Osteoblast (primary cell): ENCODE data around the gene STRBP. TPM values are rescaled to one million over a fixed set of nuclear protein-coding genes. Genes with fewer than 3 reads are reported as not detected.
"Not testable (repeated sequence)": the region's sequence is repeated elsewhere in the genome, so short reads cannot be mapped to it uniquely, and the experiment has no call there.

ENCODE experiments used
- DNase-seq: peaks from one replicate; pipeline ENCODE4 v3.0.0; 2011; ENCODE audit warnings: low spot score, mixed read lengths; ENCODE audit not compliant: insufficient read length; ENCODE audit errors: missing footprints
- H2AFZ ChIP-seq: 2 replicates; pipeline ENCODE4 v1.6.0; 2011; ENCODE audit warnings: mild to moderate bottlenecking, low read length
- H3K27ac ChIP-seq: 2 replicates; pipeline ENCODE4 v1.5.1; 2011; ENCODE audit warnings: mild to moderate bottlenecking, low read depth, low read length, moderate library complexity
- H3K27me3 ChIP-seq: 2 replicates; pipeline ENCODE4 v1.6.0; 2012; ENCODE audit warnings: mild to moderate bottlenecking, control low read depth, inconsistent platforms, low read length, moderate library complexity; ENCODE audit not compliant: insufficient read depth
- H3K36me3 ChIP-seq: 2 replicates; pipeline ENCODE4 v1.5.1; 2011; ENCODE audit warnings: mild to moderate bottlenecking, low read length, control low read depth, moderate library complexity; ENCODE audit not compliant: insufficient read depth
- H3K4me1 ChIP-seq: 2 replicates; pipeline ENCODE4 v1.5.1; 2011; ENCODE audit warnings: mild to moderate bottlenecking, low read length, control low read depth, moderate library complexity; ENCODE audit not compliant: insufficient read depth
- H3K4me2 ChIP-seq: 2 replicates; pipeline ENCODE4 v1.6.0; 2011; ENCODE audit warnings: mild to moderate bottlenecking, low read length; ENCODE audit not compliant: insufficient read depth
- H3K4me3 ChIP-seq: fragments of 200-600 bp; sonication (generic); 3 replicates; pipeline ENCODE4 v1.5.1; 2012; ENCODE audit warnings: mild to moderate bottlenecking, low read length, inconsistent platforms; ENCODE audit not compliant: insufficient read depth
- H3K79me2 ChIP-seq: 2 replicates; pipeline ENCODE4 v1.6.0; 2012; ENCODE audit warnings: mild to moderate bottlenecking, low read length, control low read depth, inconsistent platforms; ENCODE audit not compliant: insufficient read depth
- H3K9me3 ChIP-seq: 2 replicates; pipeline ENCODE4 v1.5.1; 2011; ENCODE audit warnings: low read depth, low read length, control low read depth
- H4K20me1 ChIP-seq: 2 replicates; pipeline ENCODE4 v1.6.0; 2012; ENCODE audit warnings: mild to moderate bottlenecking, low read length, control low read depth; ENCODE audit not compliant: insufficient read depth
- total RNA-seq: library from RNA; depleted of rRNA; stranded (reverse); fragments of >200 nt; gene quantifications from 2 replicates; pipeline ENCODE4 v1.2.3, GENCODE V29; 2012
- TF ChIP-seq, protein P1 (sequence below): IDR thresholded peaks from 2 replicates; pipeline ENCODE4 v1.5.1; 2011; ENCODE audit warnings: mild to moderate bottlenecking, low read depth, low read length, moderate library complexity; ENCODE audit errors: extremely low read depth

The STRBP gene
- total RNA-seq, 1 donor: 2.9 TPM

GRCh38 chr9:123194023-123194422, 74.4 kb downstream of the STRBP start:
- no peaks in the 10 kb centered on the region for H3K4me1 ChIP-seq
- no peak overlapping the region for H2AFZ ChIP-seq
- TF ChIP-seq, protein P1, sequence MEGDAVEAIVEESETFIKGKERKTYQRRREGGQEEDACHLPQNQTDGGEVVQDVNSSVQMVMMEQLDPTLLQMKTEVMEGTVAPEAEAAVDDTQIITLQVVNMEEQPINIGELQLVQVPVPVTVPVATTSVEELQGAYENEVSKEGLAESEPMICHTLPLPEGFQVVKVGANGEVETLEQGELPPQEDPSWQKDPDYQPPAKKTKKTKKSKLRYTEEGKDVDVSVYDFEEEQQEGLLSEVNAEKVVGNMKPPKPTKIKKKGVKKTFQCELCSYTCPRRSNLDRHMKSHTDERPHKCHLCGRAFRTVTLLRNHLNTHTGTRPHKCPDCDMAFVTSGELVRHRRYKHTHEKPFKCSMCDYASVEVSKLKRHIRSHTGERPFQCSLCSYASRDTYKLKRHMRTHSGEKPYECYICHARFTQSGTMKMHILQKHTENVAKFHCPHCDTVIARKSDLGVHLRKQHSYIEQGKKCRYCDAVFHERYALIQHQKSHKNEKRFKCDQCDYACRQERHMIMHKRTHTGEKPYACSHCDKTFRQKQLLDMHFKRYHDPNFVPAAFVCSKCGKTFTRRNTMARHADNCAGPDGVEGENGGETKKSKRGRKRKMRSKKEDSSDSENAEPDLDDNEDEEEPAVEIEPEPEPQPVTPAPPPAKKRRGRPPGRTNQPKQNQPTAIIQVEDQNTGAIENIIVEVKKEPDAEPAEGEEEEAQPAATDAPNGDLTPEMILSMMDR: no peak
- H3K36me3 ChIP-seq: no peaks in the 10 kb centered on the region
- H3K9me3 ChIP-seq: no peaks in the 10 kb centered on the region
- H3K79me2 ChIP-seq: no peaks in the 10 kb centered on the region
- H3K4me3 ChIP-seq: no peak overlapping the region
- H4K20me1 ChIP-seq: no peaks in the 10 kb centered on the region
- no peak overlapping the region for H3K27ac ChIP-seq
- H3K27me3 ChIP-seq: no peaks in the 10 kb centered on the region
- no peak for DNase-seq
- H3K4me2 ChIP-seq: no peak overlapping the region

DNA sequence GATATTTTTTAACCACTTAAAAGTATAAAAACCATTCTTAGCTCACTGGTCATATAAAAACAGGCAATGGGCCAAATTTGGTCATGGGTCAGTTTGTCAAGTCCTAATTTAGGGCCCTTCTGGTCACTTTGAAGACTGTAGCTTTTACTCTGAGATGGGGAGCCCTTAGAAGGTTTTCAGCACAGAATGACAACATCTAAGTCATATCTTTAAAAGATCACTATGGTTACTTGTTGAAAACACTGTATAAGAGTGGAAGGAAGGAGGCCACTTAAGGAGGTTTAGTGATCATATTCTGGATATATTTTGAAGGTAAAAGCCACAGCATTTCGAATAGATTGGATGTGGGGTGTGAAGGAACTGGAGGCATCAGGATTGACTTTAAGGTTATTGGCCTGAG, 76.7 kb downstream of the STRBP start:
- Histone ChIP-seq H3K4me1 (no peaks in the 10 kb centered on the region), H3K4me2 (no peak overlapping the region), H3K9me3 (no peaks in the 10 kb centered on the region), H3K27me3 (no peaks in the 10 kb centered on the region), H3K4me3 (no peak overlapping the region), H2AFZ (no peak overlapping the region), H3K36me3 (no peaks in the 10 kb centered on the region), H4K20me1 (no peaks in the 10 kb centered on the region), H3K79me2 (no peaks in the 10 kb centered on the region), H3K27ac (no peak overlapping the region)
- no peak for DNase-seq
- TF ChIP-seq, protein P1: no peak

DNA sequence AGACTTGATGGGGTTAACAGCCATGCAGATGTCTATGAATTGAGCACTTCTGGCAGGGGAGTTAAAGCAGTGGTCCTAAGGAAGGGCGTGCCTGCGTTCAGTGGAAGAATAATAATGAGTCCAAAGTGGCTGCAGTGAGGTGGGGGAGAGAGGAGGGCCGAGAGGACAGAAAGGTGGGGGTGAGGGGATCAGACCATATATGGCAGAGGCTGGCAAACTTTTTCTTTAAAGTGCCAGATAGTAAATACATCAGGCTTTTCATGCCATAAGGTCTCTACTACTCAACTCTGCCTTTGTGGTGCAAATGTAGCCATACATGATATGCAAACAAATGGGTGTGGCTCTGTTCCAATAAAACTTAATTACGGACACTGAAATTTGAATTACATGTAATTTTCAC, 77.1 kb downstream of the STRBP start:
- no peaks in the 10 kb centered on the region for H3K4me1 ChIP-seq
- H3K4me2 ChIP-seq: no peak overlapping the region
- no peaks in the 10 kb centered on the region for H3K9me3 ChIP-seq
- H3K27me3 ChIP-seq: no peaks in the 10 kb centered on the region
- H4K20me1 ChIP-seq: no peaks in the 10 kb centered on the region
- no peaks in the 10 kb centered on the region for H3K79me2 ChIP-seq
- H3K4me3 ChIP-seq: no peak overlapping the region
- no peak overlapping the region for H3K27ac ChIP-seq
- H2AFZ ChIP-seq: no peak overlapping the region
- TF ChIP-seq, protein P1: no peak
- DNase-seq: no peak
- no peaks in the 10 kb centered on the region for H3K36me3 ChIP-seq

- no peaks in the 10 kb centered on the region for H3K4me1 ChIP-seq
- no peak overlapping the region for H3K4me2 ChIP-seq
- no peak overlapping the region for H3K27ac ChIP-seq
- H3K4me3 ChIP-seq: no peak overlapping the region
- no peaks in the 10 kb centered on the region for H3K79me2 ChIP-seq
- H2AFZ ChIP-seq: no peak overlapping the region
- TF ChIP-seq, protein P1: no peak
- H3K36me3 ChIP-seq: no peaks in the 10 kb centered on the region
- no peaks in the 10 kb centered on the region for H4K20me1 ChIP-seq
- H3K9me3 ChIP-seq: no peaks in the 10 kb centered on the region
- no peak for DNase-seq
- H3K27me3 ChIP-seq: no peaks in the 10 kb centered on the region
These were observed 81.3 kb downstream of the STRBP start for GRCh38 chr9:123187131-123187530.

DNA sequence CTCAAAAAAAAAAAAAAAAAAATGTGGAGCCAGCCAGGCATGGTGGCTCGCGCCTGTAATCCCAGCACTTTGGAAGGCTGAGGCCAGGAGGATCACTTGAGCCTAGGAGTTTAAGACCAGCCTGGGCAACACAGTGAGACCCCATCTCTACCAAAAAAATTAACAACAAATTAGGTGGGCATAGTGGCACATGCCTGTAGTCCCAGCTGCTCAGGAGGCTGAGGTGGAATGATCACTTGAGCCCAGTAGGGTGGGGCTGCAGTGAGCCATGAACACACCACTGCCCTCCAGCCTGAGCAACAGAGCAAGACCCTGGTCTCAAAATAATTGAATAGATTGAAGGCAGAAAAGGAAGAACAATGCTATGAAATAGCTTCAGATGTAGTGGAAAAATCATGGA, 82.4 kb downstream of the STRBP start:
- H3K36me3 ChIP-seq, DNase-seq, H3K79me2 ChIP-seq, H3K4me3 ChIP-seq, H3K4me1 ChIP-seq, H3K9me3 ChIP-seq, H4K20me1 ChIP-seq, H3K4me2 ChIP-seq, H3K27ac ChIP-seq, H3K27me3 ChIP-seq, H2AFZ ChIP-seq: not testable (repeated sequence)
